Muscle of leg (tissue), 16 donors: ENCODE measurements around the gene ALK. TPM values are rescaled to one million over a fixed set of nuclear protein-coding genes. Genes with fewer than 3 reads are reported as not detected.

Experiments
- DNase-seq: peaks from one replicate; pipeline ENCODE4 v3.0.0; 2013
- H3K27ac ChIP-seq: one replicate; pipeline ENCODE4 v1.5.1; 2013; ENCODE audit warnings: mild to moderate bottlenecking, low read length, control low read depth
- H3K27me3 ChIP-seq: one replicate; pipeline ENCODE4 v1.6.1; 2013; ENCODE audit warnings: low read length; ENCODE audit not compliant: control insufficient read depth, insufficient read depth
- H3K36me3 ChIP-seq: one replicate; pipeline ENCODE4 v1.6.1; 2013; ENCODE audit warnings: low read length; ENCODE audit not compliant: control insufficient read depth, insufficient read depth
- H3K4me1 ChIP-seq: one replicate; pipeline ENCODE4 v1.6.1; 2013; ENCODE audit warnings: low read length; ENCODE audit not compliant: control insufficient read depth, insufficient read depth
- H3K4me3 ChIP-seq: one replicate; pipeline ENCODE4 v1.5.1; 2013; ENCODE audit warnings: low read length, control low read depth
- H3K9me3 ChIP-seq: replicated peaks from 2 replicates; pipeline ENCODE4 v1.6.1; 2013; ENCODE audit warnings: low read depth, low read length; ENCODE audit not compliant: control insufficient read depth
- WGBS: methylation state at CpG from one replicate; pipeline ENCODE4 v1.1.5; 2013; ENCODE audit warnings: missing lambda C conversion rate; ENCODE audit not compliant: insufficient coverage; 5-methylcytosine and 5-hydroxymethylcytosine counted together
- long read RNA-seq, 11 donors: transcript quantifications; one replicate each; lab custom pipeline, GENCODE V29; 2026
- polyA plus RNA-seq, 8 donors: library from polyadenylated mRNA; unstranded; fragments of 120-200 nt; gene quantifications; one replicate each; pipeline versions ENCODE4 v1.2.1 to v1.2.3, GENCODE V29; 2013; ENCODE audit warnings: inconsistent platforms in 1 of 8, low replicate concordance in 1 of 8; ENCODE audit not compliant: insufficient read length in 8 of 8, insufficient read depth in 1 of 8
- total RNA-seq: library from RNA; stranded (reverse); fragments of 120-200 nt; gene quantifications from one replicate; pipeline ENCODE4 v1.2.4, GENCODE V29; 2013

The ALK gene
- total RNA-seq (0.04 TPM), polyA plus RNA-seq (under 1 TPM; 0.04 to 0.29 (median 0.10) TPM)
- long read RNA-seq, donor 1 = 0 reads
- long read RNA-seq, donor 2 = 0 reads
- long read RNA-seq, donor 3 = 0 reads
- long read RNA-seq, donor 4 = 0 reads
- long read RNA-seq, donor 5 = 0 reads
- long read RNA-seq, donor 6 = 0 reads
- long read RNA-seq, donor 7 = 0 reads
- long read RNA-seq, donor 8 = 0 reads
- long read RNA-seq, donor 9 = 0 reads
- long read RNA-seq, donor 10 = 0 reads
- long read RNA-seq, donor 11 = 0 reads

GRCh38 chr2:29921560-29921915 is at the start of gene ALK:
Gene ALK (minus strand): TSS chr2:29921586. CDS start chr2:29920659, 927 bp downstream.
- peak; percentile 91 for DNase-seq

GRCh38 chr2:29966266-29966665 is 44.9 kb upstream of the ALK start:
- WGBS = 89% methylated on average over 2 of the region's 2 CpGs
- no peaks in the 10 kb centered on the region for H3K36me3 ChIP-seq
- no peaks in the 10 kb centered on the region for H3K4me1 ChIP-seq
- no peak for DNase-seq
- H3K4me3 ChIP-seq = no peak overlapping the region
- H3K27me3 ChIP-seq = peaks cover 6% of the 10 kb centered on the region
- H3K9me3 ChIP-seq = no peaks in the 10 kb centered on the region
- no peak overlapping the region for H3K27ac ChIP-seq

More at GRCh38 chr2:29921560-29921915, at the start of gene ALK:
- Histone ChIP-seq H3K27me3 (peaks cover 40% of the 10 kb centered on the region), H3K4me3 (peak within 1 kb of the TSS; percentile 19), H3K36me3 (no peaks in the 10 kb centered on the region), H3K27ac (no peak within 1 kb of the TSS), H3K9me3 (no peaks in the 10 kb centered on the region), H3K4me1 (peaks cover 20% of the 10 kb centered on the region)
- WGBS = 0% methylated on average over 25 of the region's 27 CpGs

DNA sequence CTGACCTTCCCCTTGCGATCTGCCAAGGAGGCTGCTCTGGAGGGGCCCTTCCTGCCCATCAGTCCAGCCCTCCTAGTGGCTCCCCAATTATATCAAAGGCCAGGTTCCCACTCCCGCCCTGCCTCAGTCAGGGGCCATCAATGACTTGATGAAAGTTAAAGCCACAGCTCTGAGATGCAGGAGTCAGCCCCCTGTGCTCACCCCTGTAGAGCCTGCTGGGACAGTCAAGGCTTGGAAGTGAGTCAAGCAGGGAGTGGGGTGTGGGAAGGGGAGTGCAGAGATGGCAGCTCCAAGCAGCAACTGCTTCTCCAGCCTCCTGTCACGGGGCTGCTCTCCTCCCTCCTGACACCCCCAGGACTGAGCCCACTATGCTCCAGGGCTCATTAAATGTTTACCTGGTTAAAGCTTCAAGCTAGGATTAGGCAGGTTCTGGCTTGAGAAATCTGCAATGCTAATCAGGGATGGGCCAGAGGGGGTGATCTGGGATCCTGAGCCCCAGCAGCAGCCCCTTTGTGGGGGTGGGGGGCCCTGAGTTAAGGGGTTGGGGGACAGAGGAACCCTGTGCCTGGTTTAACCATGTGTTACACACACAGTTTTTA is 42.7 kb upstream of the ALK start:
- H3K36me3 ChIP-seq = no peaks in the 10 kb centered on the region
- H3K27ac ChIP-seq = no peak overlapping the region
- no peaks in the 10 kb centered on the region for H3K4me1 ChIP-seq
- WGBS = 55% methylated on average over 1 of the region's 3 CpGs
- no peaks in the 10 kb centered on the region for H3K9me3 ChIP-seq
- no peak for DNase-seq
- no peak overlapping the region for H3K4me3 ChIP-seq
- peaks cover 4% of the 10 kb centered on the region for H3K27me3 ChIP-seq

DNA sequence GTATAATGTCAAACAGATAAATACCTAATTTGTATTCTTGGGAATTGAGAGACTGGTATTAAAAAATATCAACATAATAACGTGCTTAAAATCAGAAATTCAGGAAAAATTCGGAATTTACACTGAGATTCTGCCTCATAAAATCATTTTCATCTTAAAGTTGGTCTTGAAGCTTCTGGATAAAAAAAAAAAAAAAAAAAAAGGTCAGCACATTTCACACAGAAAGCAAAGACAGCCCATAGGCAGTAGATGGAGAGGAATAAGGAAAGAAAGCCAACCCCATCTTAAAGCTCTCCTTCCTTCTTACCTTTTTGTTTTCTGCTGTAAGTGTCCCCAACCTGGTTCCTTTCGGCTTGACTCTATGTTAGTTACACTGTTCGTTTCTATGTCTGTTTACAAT is 41.5 kb upstream of the ALK start:
- Histone ChIP-seq H3K4me1 (no peaks in the 10 kb centered on the region), H3K36me3 (no peaks in the 10 kb centered on the region), H3K9me3 (no peaks in the 10 kb centered on the region), H3K27me3 (peaks cover 4% of the 10 kb centered on the region), H3K4me3 (no peak overlapping the region), H3K27ac (no peak overlapping the region)
- no peak for DNase-seq
- WGBS = 96% methylated on average over 2 of the region's 4 CpGs

DNA sequence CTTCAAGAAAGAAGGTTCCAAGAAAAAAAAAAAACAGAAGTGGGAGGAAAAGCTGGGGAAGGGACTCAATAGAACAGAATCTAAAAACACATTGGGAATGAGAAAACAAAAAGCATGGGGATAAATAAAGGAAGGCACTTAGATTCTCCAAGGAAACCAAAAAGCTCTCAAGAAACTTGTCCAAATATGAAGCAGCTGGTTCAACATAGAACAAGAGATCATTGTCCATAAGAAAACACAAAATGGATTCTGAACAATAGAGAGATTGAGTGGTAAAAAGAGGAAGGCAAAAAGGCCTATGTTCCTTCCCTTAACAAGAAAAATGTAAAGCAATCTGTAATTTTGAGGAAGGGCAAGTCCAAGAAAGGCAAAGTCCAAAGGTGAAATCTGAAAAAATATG is 32.9 kb upstream of the ALK start:
- no peak overlapping the region for H3K27ac ChIP-seq
- DNase-seq = no peak
- H3K4me1 ChIP-seq = peaks cover 2% of the 10 kb centered on the region
- no peak overlapping the region for H3K4me3 ChIP-seq
- no peaks in the 10 kb centered on the region for H3K36me3 ChIP-seq
- H3K27me3 ChIP-seq = no peaks in the 10 kb centered on the region
- H3K9me3 ChIP-seq = no peaks in the 10 kb centered on the region

DNA sequence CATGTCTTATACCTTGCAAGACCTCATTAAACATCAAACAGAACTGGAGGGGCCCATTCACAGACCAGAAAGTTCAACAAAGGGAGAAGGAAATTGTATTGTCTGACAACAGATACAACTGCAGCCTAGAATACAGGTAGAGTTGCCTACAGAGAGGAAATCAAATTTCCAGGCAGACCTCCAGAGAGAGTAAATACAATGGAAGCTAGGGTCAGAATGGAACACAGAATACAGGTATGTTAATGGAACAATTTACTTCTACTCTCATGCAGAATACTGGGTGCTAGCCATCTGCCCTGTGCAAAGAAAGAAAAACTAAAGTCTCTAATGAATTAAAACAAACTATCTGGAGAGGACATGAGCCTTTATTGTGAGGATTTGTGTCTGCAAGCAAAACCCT is 31.6 kb upstream of the ALK start:
- DNase-seq = no peak
- H3K9me3 ChIP-seq = no peaks in the 10 kb centered on the region
- no peaks in the 10 kb centered on the region for H3K36me3 ChIP-seq
- H3K27ac ChIP-seq = no peak overlapping the region
- no peaks in the 10 kb centered on the region for H3K27me3 ChIP-seq
- peaks cover 2% of the 10 kb centered on the region for H3K4me1 ChIP-seq
- H3K4me3 ChIP-seq = no peak overlapping the region

- DNase-seq = no peak
- WGBS = no CpG with 5 or more reads among the region's 1 CpG
Measured at GRCh38 chr2:29951576-29951975, 30.2 kb upstream of the ALK start.

DNA sequence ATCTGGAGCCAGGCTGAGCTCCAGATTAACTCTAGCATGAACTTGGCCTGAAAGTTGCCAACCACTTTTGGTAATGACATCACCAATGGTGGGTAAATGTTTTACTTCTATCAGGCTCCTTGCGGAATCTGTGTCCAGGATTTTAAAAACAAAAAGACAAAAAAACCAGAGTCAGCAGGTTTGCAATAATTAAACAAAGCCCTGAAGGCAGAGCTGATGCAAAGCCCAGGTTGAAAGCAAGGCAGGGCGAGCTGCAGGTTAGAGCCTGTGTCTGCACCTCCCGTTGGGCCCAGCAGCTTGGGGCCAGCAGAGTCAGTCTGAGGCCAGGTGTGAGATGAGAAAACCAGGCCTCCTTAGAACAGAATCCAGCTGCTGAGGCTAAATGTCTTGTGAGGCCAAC is 29.1 kb upstream of the ALK start:
- no peaks in the 10 kb centered on the region for H3K9me3 ChIP-seq
- no peaks in the 10 kb centered on the region for H3K36me3 ChIP-seq
- no peak overlapping the region for H3K4me3 ChIP-seq
- H3K27me3 ChIP-seq = no peaks in the 10 kb centered on the region
- DNase-seq = peak; percentile 37
- H3K4me1 ChIP-seq = peaks cover 2% of the 10 kb centered on the region
- no peak overlapping the region for H3K27ac ChIP-seq
- 20% methylated on average over 3 of the region's 3 CpGs for WGBS

More at GRCh38 chr2:29951576-29951975, 30.2 kb upstream of the ALK start:
- Histone ChIP-seq H3K36me3 (no peaks in the 10 kb centered on the region), H3K9me3 (no peaks in the 10 kb centered on the region), H3K4me1 (peaks cover 2% of the 10 kb centered on the region), H3K27me3 (no peaks in the 10 kb centered on the region), H3K4me3 (no peak overlapping the region), H3K27ac (no peak overlapping the region)

- Histone ChIP-seq H3K9me3 (no peaks in the 10 kb centered on the region), H3K36me3 (no peaks in the 10 kb centered on the region), H3K4me1 (peaks cover 2% of the 10 kb centered on the region), H3K27ac (no peak overlapping the region), H3K4me3 (no peak overlapping the region), H3K27me3 (no peaks in the 10 kb centered on the region)
- DNase-seq = no peak
- 96% methylated on average over 3 of the region's 3 CpGs for WGBS
Measured at GRCh38 chr2:29949042-29949441, 27.7 kb upstream of the ALK start.

DNA sequence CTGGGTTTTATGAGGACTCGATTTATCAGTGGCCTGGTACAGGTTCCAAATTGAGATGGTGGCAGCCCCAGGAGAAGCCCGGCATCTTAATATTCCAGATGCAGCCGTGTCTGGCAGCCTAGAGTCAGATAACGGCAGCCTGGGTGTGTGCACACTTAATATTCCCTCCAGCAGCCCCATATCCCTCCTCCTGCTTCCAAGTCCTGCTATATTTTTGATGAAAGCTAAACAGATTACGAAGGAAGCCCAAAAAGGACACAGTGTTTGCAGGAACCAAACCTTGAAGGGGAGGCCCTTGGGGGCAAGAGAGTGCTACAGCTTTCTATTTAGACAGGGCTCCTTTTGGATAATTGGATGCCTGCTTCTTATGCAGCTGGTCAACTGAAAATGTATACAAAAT is 25.1 kb upstream of the ALK start:
- 64% methylated on average over 4 of the region's 5 CpGs for WGBS
- no peaks in the 10 kb centered on the region for H3K9me3 ChIP-seq
- no peak overlapping the region for H3K27ac ChIP-seq
- no peak overlapping the region for H3K4me3 ChIP-seq
- no peak for DNase-seq
- peaks cover 2% of the 10 kb centered on the region for H3K4me1 ChIP-seq
- H3K36me3 ChIP-seq = no peaks in the 10 kb centered on the region
- no peaks in the 10 kb centered on the region for H3K27me3 ChIP-seq

- whole genome bisulfite sequencing = 88% methylated on average over 1 of the region's 3 CpGs
- no peak for DNase-seq
- Histone ChIP-seq H3K27ac (no peak overlapping the region), H3K9me3 (no peaks in the 10 kb centered on the region), H3K4me3 (no peak overlapping the region), H3K36me3 (no peaks in the 10 kb centered on the region), H3K4me1 (peaks cover 2% of the 10 kb centered on the region), H3K27me3 (no peaks in the 10 kb centered on the region)
Measured at GRCh38 chr2:29942711-29943110, 21.3 kb upstream of the ALK start.
